Measurements from ENCODE around the gene DTNA.
"Not testable (repeated sequence)": the region's sequence is repeated elsewhere in the genome, so short reads cannot be mapped to it uniquely, and the experiment has no call there.

Gene DTNA

DNA sequence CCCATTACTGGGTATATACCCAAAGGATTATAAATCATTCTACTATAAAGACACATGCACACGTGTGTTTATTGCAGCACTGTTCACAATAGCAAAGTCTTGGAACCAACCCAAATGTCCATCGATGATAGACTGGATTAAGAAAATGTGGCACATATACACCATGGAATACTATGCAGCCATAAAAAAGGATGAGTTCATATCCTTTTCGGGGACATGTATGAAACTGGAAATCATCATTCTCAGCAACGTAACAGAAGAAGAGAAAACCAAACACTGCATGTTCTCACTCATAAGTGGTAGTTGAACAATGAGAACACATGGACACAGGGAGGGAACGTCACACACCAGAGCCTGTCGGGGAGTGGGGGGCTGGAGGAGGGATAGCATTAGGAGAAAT is 15.6 kb downstream of the DTNA start:
- not testable (repeated sequence) for DNase-seq (ENCODE audit: low spot score)

DNA sequence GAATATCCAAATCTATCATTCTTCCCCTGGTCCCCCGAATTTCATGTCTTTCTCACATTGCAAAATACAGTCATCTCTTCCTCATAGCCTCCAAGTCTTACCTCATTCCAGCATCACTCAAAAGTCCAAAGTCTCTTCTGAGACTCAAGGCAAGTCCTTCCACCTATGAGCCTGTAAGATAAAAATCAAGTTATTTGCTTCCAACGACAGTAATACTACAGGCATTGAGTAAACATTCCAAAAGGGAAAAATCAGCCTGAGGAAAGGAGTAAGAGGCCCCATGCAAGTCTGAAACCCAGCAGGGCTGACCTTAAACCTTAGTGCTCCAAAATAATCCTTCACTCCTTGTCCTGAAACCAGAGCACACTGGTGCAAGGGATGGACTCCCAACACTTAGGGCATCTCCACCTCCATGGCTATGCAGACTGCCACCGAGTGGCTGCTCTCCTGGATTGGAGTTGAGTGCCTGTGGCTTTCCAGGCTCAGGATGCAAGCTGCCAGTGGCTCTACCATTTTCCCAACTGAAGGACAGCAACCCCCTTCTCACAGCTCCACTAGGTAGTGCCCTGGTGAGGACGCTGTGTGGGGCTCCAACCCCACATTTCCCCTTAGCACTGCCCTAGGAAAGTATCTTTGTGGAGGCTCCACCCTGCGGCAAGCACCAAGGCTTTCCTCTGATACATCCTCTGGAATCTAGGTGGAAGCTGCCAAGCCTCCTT is 16.3 kb downstream of the DTNA start:
- no peak for DNase-seq (ENCODE audit: low spot score)

GRCh38 chr18:34729264-34729663 is 19.2 kb downstream of the DTNA start:
- peak; percentile 40 for DNase-seq (ENCODE audit: low spot score)

GRCh38 chr18:34729740-34730355 is 19.8 kb downstream of the DTNA start:
- no peak for DNase-seq (ENCODE audit: low spot score)

DNA sequence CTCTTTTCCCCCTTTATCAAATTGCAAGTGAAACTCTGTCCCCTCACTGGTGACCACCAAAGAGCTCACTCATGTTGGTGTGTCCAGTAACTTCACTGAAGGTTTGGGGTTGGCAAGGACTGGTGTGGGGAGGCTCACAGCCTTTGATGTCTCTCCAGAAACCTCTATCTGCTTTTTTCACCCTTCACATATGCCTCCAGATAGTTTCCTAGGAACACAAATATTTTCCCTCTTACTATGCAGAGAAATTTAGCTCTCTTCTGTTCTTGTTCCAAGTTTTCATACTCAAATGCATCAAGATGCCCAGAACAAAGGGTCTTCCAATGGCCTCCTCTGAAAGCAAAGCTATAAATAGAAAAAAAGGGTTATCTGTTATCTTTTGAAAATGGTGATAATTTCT is 20.7 kb downstream of the DTNA start:
- DNase-seq (ENCODE audit: low spot score), result no peak

GRCh38 chr18:34734056-34734455 is 24.0 kb downstream of the DTNA start:
- DNase-seq (ENCODE audit: low spot score), result no peak

DNA sequence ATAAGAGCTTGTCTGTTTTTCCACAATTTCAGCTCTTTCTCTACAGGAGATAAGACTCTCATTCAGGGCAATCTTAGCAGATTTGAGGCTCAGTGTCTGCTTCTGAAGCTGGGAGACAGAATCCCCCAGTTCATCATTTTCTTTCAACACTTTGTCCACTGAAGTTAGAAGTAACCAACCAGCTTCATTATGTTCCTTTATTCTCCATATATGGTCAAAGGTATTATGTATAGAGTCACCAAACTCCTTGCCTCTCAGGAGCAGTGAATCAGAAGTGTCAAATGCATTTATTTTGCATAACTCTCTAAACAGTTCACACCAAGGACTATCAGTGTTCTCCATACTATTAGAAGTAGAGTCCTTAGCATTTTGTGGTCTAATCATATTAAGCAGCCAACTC is 24.4 kb downstream of the DTNA start:
- DNase-seq (ENCODE audit: low spot score), result not testable (repeated sequence)

- peak; percentile 18 for DNase-seq (ENCODE audit: low spot score)
These were observed 28.2 kb downstream of the DTNA start for GRCh38 chr18:34738175-34738894.

- no peak for DNase-seq (ENCODE audit: low spot score)
These were observed 30.0 kb downstream of the DTNA start for GRCh38 chr18:34740101-34740500.

DNA sequence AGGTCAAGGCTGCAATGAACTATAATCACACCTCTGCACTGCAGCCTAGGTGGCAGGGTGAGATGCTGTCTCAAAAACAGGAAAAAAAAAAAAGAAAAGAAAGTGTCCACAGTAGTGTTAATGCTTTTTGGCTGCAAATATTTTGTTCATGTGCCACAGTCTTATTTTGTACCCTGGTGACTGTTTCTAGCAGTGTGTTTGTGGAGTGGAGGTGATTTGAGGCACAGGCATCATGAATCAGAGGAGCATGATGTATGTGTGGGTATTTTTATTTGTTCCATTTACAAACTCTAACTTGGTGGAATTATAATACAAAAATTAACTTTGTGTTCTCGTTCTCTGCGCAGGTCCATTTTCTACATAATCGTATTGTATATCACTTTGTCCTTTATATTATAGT is 30.6 kb downstream of the DTNA start:
- DNase-seq (ENCODE audit: low spot score), result no peak

DNA sequence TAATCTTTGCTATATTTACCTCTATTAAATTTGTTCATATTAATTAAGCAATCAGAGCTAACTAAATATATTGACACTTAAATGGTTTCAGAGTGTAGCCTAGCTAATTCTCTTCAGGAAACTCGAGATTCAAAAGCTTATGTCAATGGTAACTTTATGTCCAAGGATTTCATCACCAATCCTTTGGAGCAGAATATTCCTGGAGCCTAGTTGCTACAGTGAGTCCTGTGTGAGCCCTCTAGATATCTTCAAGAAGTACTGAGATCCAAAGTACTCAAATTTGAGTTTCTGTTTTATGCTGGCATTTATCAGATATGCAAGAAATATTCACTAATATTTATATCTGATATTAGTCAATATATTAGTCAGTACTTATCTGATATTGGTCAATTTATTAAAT is 31.3 kb downstream of the DTNA start:
- no peak for DNase-seq (ENCODE audit: low spot score)

DNA sequence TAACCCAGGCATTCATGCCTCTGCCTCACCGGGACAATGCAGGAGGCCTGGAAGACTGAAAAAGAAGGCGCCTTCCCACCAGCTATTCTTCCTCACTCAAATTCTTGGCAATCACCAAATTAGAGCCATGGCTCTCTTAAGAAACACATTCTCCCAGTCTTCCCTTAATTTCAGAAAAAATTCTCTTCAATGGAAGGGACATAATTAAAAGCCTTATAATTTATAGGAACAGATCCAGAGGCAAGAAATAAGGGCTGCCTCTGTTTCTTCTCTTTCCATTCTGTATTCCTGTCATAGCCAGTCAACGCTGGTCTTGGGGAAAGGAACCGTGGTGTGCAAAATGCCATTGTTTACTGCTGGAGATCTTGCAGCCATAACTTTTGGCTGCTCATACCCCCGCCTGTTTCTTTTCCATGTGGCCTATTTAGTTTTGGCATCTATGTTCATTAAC is 32.8 kb downstream of the DTNA start:
- DNase-seq (ENCODE audit: low spot score), result no peak

- DNase-seq (ENCODE audit: low spot score), result no peak
These were observed 34.5 kb downstream of the DTNA start for GRCh38 chr18:34744569-34744968.

- no peak for DNase-seq (ENCODE audit: low spot score)
These were observed 36.5 kb downstream of the DTNA start for GRCh38 chr18:34746614-34747013.

DNA sequence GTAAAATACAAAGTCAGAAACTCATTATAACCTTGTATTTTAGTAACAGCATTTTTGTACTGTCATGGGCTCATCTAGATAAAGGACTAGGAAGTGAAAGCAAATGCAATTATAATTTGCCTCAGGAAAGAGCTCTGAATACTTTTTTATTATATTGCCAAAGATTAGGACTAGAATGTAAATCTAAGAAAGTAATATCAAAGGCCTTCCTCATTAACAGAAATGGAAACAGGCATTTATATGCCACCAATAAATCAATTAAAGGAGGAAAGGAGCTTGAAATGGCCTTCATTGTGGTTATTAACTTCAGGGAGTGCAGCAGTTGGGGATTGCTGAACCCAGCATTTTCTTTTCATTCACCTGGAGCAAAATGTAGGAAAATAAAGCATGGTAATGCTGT is 39.6 kb downstream of the DTNA start:
- no peak for DNase-seq (ENCODE audit: low spot score)

DNA sequence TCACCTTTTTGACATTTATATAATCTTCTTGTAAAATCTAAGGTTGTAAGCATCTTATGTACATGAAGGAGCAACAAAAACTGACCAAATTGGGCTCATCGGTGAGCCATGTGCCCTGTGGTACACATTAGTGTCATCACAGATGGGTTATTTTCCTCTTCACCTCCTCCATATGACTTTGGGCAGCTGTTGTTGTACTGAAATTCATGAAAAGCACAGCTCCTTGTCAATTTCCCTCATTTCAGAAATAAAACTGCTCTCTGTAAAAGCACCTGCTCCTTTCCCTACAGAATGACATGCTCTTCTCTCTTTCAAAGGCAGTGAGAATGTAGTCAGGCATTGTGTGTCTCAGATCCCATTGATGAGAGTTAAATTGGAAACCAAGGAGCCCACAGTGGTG is 42.0 kb downstream of the DTNA start:
- DNase-seq (ENCODE audit: low spot score), result no peak

DNA sequence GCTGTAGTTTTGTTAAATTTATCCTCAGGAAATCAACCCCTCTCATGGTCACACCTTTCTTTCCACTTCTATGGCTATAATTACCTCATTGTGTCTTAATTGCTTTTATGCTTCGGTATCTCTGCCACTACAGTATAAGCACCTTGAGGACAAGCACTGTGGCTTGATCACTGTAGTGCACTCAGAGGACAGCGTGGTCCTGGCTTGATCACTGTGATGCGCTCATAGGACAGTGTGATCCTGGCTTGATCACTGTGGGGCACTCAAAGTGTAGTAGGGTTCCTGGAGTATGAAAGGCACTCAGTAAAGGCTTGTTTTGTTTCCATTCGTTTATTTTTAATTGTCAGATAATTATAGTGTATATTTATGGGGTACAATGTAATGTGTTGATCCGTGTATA is 44.2 kb downstream of the DTNA start:
- no peak for DNase-seq (ENCODE audit: low spot score)

- no peak for DNase-seq (ENCODE audit: low spot score)
These were observed 47.6 kb downstream of the DTNA start for GRCh38 chr18:34757666-34758065.

GRCh38 chr18:34758378-34758948 is 48.4 kb downstream of the DTNA start:
- DNase-seq (ENCODE audit: low spot score), result no peak

- no peak for DNase-seq (ENCODE audit: low spot score)
These were observed 50.3 kb downstream of the DTNA start for GRCh38 chr18:34760444-34760843.

DNA sequence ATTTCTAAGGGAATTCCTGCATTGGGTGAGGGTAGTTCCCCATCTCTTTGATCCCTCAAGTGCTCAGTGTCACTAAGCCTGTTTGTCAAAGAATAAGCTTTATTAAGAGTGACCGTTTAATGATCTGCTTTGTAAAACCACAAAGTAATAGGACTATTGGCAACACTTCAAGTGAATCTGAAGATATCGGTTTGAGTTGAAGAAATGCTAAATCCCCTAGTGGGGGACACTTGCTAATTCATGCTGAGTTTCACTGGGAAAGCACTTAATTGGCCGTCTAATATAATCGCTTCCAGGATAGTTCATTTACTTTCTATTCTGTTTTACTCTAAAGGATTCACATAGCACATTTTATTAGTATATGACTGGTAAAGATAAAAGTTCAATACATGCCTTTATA is 54.4 kb downstream of the DTNA start:
- no peak for DNase-seq (ENCODE audit: low spot score)

DNA sequence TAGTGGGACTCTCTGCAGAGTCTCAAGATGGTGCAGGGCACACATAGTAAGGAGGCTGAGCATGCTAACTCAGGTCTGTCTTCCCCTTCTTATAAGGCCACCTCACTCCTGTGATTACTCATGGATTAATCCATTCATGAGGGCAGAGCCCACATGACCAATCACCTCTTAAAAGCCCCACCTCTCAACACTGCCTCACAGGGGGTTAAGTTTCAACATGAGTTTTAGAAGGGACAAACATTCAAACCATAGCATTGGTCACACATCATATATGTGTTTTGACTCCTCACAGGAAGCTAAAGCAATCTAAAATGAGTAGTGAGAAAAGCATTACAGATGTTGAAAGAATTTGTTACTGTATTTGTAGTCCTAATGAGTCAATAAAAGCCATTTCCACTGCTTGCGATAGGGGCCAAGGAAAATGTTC is 57.5 kb downstream of the DTNA start:
- no peak for DNase-seq (ENCODE audit: low spot score)

DNA sequence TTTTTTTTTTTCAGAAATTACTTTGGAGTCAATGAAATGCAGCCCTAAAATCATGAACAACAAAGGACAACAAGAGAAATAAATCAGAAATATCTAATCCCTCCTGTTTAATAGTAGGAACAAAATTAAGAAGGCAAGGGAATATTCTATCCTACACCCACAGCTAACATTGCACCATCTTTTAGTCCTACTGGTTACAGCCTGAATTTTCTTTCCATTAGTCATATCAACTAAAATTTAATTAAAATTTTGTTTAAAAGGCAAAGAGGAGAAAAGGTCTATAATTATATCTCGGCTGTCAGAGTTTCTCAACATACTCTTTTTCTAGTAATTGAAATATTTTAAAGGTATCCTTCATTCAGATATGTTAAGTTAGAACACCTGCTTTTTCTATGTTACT is 61.9 kb downstream of the DTNA start:
- no peak for DNase-seq (ENCODE audit: low spot score)
